GM23338 (cell line): Measurements from ENCODE around the gene GSTP1. TPM values are rescaled to one million over a fixed set of nuclear protein-coding genes. Genes with fewer than 3 reads are reported as not detected.
"Not testable (repeated sequence)": the region's sequence is repeated elsewhere in the genome, so short reads cannot be mapped to it uniquely, and the experiment has no call there.

ENCODE experiments used
- ATAC-seq: fragments of 200-7000 bp; cut with Tn5 transposase; 3 replicates; pipeline ENCODE4 v1.9.1; 2020
- DNase-seq: peaks from one replicate; pipeline ENCODE4 v3.0.0-alpha.2; 2015; ENCODE audit warnings: low spot score
- H2AFZ ChIP-seq: fragments of 200-600 bp; sonication (generic); 2 replicates; pipeline ENCODE4 v1.8.0; 2016; ENCODE audit warnings: antibody characterized with exemption, mild to moderate bottlenecking, moderate library complexity
- H3F3A ChIP-seq: fragments of 200-600 bp; sonication (generic); replicated peaks from 2 replicates; pipeline ENCODE4 v1.8.0; 2017; ENCODE audit warnings: antibody characterized with exemption, mixed run types, low read depth
- H3K27ac ChIP-seq: fragments of 200-600 bp; sonication (generic); 2 replicates; pipeline ENCODE4 v1.6.1; 2016; ENCODE audit warnings: low read depth
- H3K27me3 ChIP-seq: fragments of 200-600 bp; sonication (generic); 2 replicates; pipeline ENCODE4 v1.8.0; 2016; ENCODE audit warnings: mild to moderate bottlenecking, mixed run types, moderate library complexity; ENCODE audit not compliant: insufficient read depth
- H3K36me3 ChIP-seq: fragments of 200-600 bp; sonication (generic); 2 replicates; pipeline ENCODE4 v1.8.0; 2016; ENCODE audit warnings: mild to moderate bottlenecking; ENCODE audit not compliant: insufficient read depth
- H3K4me1 ChIP-seq: fragments of 200-600 bp; sonication (generic); 2 replicates; pipeline ENCODE4 v1.8.0; 2016; ENCODE audit warnings: mild to moderate bottlenecking, moderate library complexity; ENCODE audit not compliant: insufficient read depth
- H3K4me2 ChIP-seq: fragments of 200-600 bp; sonication (generic); 2 replicates; pipeline ENCODE4 v1.7.1; 2017; ENCODE audit warnings: mixed run types
- H3K4me3 ChIP-seq: fragments of 200-600 bp; sonication (generic); 2 replicates; pipeline ENCODE4 v1.6.1; 2016; ENCODE audit warnings: mixed run types
- H3K79me2 ChIP-seq: fragments of 200-600 bp; sonication (generic); replicated peaks from 2 replicates; pipeline ENCODE4 v1.8.0; 2017; ENCODE audit warnings: mild to moderate bottlenecking; ENCODE audit not compliant: insufficient read depth
- H3K9me2 ChIP-seq: fragments of 200-600 bp; sonication (generic); 2 replicates; pipeline ENCODE4 v1.8.0; 2017; ENCODE audit not compliant: insufficient read depth
- H4K20me1 ChIP-seq: fragments of 200-600 bp; sonication (generic); replicated peaks from 2 replicates; pipeline ENCODE4 v1.8.0; 2017; ENCODE audit warnings: mild to moderate bottlenecking; ENCODE audit not compliant: insufficient read depth
- H3K27ac Mint-ChIP-seq: 2 replicates; pipeline ENCODE4 v1.8.0; 2020; ENCODE audit warnings: inconsistent platforms, mild to moderate bottlenecking, moderate library complexity, mixed read lengths
- H3K27me3 Mint-ChIP-seq: 3 replicates; pipeline ENCODE4 v1.8.0; 2022; ENCODE audit warnings: low read depth, mild to moderate bottlenecking, moderate library complexity, mixed read lengths, inconsistent platforms; ENCODE audit not compliant: insufficient read depth, poor library complexity
- H3K36me3 Mint-ChIP-seq: 3 replicates; pipeline ENCODE4 v1.8.0; 2021; ENCODE audit warnings: low read depth, mild to moderate bottlenecking, inconsistent platforms, moderate library complexity, mixed read lengths
- H3K4me1 Mint-ChIP-seq: 3 replicates; pipeline ENCODE4 v1.8.0; 2020; ENCODE audit warnings: mild to moderate bottlenecking, inconsistent platforms, mixed read lengths
- H3K4me3 Mint-ChIP-seq: 3 replicates; pipeline ENCODE4 v1.8.0; 2021; ENCODE audit warnings: moderate library complexity, mild to moderate bottlenecking, inconsistent platforms, mixed read lengths
- H3K9me3 Mint-ChIP-seq: 3 replicates; pipeline ENCODE4 v1.8.0; 2020; ENCODE audit warnings: moderate library complexity, mild to moderate bottlenecking, inconsistent platforms, mixed read lengths
- NANOG ChIP-seq: IDR thresholded peaks from 2 replicates; pipeline ENCODE4 v1.6.1; 2016; ENCODE audit warnings: antibody characterized with exemption, borderline replicate concordance
- polyA plus RNA-seq: library from polyadenylated mRNA; unstranded; fragments of >200 nt; fragmentation: Nextera tagmentation; extraction: Ambion mirVana; gene quantifications from 2 replicates; pipeline ENCODE4 v1.2.1, GENCODE V29; 2016
- total RNA-seq: library from RNA; depleted of rRNA; stranded (reverse); fragments of >200 nt; shearing (Covaris generic); gene quantifications from 2 replicates; pipeline ENCODE4 v1.2.3, GENCODE V29; 2014
- TF ChIP-seq, protein P1 (sequence below): IDR thresholded peaks from 2 replicates; pipeline ENCODE4 v1.6.1; 2016; ENCODE audit warnings: antibody characterized with exemption
- TF ChIP-seq, protein P2 (sequence below): fragments of 250-450 bp; sonication (Bioruptor Pico); IDR thresholded peaks from 2 replicates; pipeline ENCODE4 v1.5.0; 2020; ENCODE audit warnings: mild to moderate bottlenecking, moderate library complexity

The GSTP1 gene
- total and polyA plus RNA-seq, 2 experiments from 2014 or later, result 1,776 to 1,881 TPM

DNA sequence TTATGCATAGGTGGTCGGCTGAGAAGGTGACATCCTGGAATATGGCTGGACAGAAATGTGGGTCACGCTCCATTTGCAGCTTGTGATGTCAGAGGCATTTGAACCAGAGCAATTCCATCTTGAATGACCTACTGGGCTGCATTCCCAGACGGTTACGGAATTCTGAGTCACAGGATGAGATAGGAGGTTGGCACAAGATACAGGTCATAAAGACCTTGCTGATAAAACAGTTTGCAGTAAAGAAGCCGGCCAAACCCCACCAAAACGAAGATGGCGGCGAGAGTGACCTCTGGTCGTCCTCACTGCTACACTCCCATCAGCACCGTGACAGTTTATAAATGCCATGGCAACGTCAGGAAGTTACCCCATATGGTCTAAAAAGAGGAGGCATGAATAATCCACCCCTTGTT lies 19.9 kb upstream of the GSTP1 start:
- H3K27ac ChIP-seq, H3F3A ChIP-seq, H3K9me3 Mint-ChIP-seq, H3K4me3 ChIP-seq, DNase-seq, H3K4me3 Mint-ChIP-seq, H4K20me1 ChIP-seq, H3K36me3 Mint-ChIP-seq, H3K27me3 ChIP-seq, H3K36me3 ChIP-seq, H3K9me2 ChIP-seq, H3K27me3 Mint-ChIP-seq, H3K79me2 ChIP-seq, H3K27ac Mint-ChIP-seq, ATAC-seq: not testable (repeated sequence)
- H2AFZ ChIP-seq, result peak overlapping the region; percentile 59
- H3K4me2 ChIP-seq, result peak overlapping the region; percentile 8; the same call in 1 of the 2 replicates
- peaks cover 14% of the 10 kb centered on the region for H3K4me1 ChIP-seq
- H3K4me1 Mint-ChIP-seq, result peaks cover 14% of the 10 kb centered on the region

- H3K36me3 Mint-ChIP-seq, result no peaks in the 10 kb centered on the region
- no peak overlapping the region for H3K27ac Mint-ChIP-seq
- no peak for TF ChIP-seq NANOG
- TF ChIP-seq, protein P1, sequence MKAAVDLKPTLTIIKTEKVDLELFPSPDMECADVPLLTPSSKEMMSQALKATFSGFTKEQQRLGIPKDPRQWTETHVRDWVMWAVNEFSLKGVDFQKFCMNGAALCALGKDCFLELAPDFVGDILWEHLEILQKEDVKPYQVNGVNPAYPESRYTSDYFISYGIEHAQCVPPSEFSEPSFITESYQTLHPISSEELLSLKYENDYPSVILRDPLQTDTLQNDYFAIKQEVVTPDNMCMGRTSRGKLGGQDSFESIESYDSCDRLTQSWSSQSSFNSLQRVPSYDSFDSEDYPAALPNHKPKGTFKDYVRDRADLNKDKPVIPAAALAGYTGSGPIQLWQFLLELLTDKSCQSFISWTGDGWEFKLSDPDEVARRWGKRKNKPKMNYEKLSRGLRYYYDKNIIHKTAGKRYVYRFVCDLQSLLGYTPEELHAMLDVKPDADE, result no peak
- TF ChIP-seq, protein P2, sequence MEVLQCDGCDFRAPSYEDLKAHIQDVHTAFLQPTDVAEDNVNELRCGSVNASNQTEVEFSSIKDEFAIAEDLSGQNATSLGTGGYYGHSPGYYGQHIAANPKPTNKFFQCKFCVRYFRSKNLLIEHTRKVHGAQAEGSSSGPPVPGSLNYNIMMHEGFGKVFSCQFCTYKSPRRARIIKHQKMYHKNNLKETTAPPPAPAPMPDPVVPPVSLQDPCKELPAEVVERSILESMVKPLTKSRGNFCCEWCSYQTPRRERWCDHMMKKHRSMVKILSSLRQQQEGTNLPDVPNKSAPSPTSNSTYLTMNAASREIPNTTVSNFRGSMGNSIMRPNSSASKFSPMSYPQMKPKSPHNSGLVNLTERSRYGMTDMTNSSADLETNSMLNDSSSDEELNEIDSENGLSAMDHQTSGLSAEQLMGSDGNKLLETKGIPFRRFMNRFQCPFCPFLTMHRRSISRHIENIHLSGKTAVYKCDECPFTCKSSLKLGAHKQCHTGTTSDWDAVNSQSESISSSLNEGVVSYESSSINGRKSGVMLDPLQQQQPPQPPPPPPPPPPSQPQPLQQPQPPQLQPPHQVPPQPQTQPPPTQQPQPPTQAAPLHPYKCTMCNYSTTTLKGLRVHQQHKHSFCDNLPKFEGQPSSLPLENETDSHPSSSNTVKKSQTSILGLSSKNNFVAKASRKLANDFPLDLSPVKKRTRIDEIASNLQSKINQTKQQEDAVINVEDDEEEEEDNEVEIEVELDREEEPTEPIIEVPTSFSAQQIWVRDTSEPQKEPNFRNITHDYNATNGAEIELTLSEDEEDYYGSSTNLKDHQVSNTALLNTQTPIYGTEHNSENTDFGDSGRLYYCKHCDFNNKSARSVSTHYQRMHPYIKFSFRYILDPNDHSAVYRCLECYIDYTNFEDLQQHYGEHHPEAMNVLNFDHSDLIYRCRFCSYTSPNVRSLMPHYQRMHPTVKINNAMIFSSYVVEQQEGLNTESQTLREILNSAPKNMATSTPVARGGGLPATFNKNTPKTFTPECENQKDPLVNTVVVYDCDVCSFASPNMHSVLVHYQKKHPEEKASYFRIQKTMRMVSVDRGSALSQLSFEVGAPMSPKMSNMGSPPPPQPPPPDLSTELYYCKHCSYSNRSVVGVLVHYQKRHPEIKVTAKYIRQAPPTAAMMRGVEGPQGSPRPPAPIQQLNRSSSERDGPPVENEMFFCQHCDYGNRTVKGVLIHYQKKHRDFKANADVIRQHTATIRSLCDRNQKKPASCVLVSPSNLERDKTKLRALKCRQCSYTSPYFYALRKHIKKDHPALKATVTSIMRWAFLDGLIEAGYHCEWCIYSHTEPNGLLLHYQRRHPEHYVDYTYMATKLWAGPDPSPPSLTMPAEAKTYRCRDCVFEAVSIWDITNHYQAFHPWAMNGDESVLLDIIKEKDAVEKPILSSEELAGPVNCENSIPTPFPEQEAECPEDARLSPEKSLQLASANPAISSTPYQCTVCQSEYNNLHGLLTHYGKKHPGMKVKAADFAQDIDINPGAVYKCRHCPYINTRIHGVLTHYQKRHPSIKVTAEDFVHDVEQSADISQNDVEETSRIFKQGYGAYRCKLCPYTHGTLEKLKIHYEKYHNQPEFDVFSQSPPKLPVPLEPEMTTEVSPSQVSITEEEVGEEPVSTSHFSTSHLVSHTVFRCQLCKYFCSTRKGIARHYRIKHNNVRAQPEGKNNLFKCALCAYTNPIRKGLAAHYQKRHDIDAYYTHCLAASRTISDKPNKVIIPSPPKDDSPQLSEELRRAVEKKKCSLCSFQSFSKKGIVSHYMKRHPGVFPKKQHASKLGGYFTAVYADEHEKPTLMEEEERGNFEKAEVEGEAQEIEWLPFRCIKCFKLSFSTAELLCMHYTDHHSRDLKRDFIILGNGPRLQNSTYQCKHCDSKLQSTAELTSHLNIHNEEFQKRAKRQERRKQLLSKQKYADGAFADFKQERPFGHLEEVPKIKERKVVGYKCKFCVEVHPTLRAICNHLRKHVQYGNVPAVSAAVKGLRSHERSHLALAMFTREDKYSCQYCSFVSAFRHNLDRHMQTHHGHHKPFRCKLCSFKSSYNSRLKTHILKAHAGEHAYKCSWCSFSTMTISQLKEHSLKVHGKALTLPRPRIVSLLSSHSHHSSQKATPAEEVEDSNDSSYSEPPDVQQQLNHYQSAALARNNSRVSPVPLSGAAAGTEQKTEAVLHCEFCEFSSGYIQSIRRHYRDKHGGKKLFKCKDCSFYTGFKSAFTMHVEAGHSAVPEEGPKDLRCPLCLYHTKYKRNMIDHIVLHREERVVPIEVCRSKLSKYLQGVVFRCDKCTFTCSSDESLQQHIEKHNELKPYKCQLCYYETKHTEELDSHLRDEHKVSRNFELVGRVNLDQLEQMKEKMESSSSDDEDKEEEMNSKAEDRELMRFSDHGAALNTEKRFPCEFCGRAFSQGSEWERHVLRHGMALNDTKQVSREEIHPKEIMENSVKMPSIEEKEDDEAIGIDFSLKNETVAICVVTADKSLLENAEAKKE, result no peak
- no peak for ATAC-seq
- Histone ChIP-seq H4K20me1 (no peaks in the 10 kb centered on the region), H3K79me2 (no peaks in the 10 kb centered on the region), H3K4me3 (no peak overlapping the region), H3K9me2 (no peaks in the 10 kb centered on the region), H3K27me3 (no peaks in the 10 kb centered on the region), H3K4me1 (peaks cover 14% of the 10 kb centered on the region), H3K4me2 (no peak overlapping the region), H2AFZ (peak overlapping the region; percentile 59; the same call in 1 of the 2 replicates), H3K27ac (no peak overlapping the region), H3K36me3 (no peaks in the 10 kb centered on the region), H3F3A (no peaks in the 10 kb centered on the region)
- H3K27me3 Mint-ChIP-seq, result peaks cover 4% of the 10 kb centered on the region
- no peaks in the 10 kb centered on the region; the same call in 2 of the 3 replicates for H3K9me3 Mint-ChIP-seq
- no peak for DNase-seq
- H3K4me1 Mint-ChIP-seq, result peaks cover 14% of the 10 kb centered on the region
- H3K4me3 Mint-ChIP-seq, result no peak overlapping the region
Observed at GRCh38 chr11:67564230-67564629, 19.4 kb upstream of the GSTP1 start.
